ENCODE data around the gene BCL11B.

DNA sequence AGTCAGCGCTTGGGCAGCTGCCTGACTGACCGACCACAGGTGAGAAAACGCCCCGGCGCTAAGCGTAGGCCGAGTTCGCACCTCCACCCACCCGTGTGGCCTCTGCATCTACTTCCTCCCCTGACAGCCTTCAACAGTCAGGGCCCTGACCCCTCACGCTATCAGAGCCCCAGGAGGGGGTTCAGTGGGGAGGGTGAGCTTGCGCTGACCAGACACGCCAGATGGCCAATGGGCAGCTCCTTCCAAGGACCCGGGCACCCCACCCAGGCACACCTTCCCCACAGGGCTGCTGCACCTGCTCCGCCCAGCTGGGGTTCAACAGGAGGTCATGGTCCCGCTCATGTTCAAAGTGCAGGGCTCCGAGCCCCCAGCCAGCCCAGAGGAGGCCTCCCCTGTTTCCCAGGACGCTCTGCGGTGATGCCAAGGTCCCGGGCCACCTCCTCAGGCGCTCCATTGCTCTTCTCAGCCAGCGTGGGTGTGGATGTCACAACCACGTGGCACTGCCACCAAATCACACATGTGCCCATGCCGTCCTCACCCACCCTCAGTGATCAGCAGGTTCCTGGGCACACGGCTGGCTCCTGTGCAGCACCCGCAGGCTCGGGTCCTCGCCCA is 48.7 kb upstream of the BCL11B start:
- TF ChIP-seq, protein P1, sequence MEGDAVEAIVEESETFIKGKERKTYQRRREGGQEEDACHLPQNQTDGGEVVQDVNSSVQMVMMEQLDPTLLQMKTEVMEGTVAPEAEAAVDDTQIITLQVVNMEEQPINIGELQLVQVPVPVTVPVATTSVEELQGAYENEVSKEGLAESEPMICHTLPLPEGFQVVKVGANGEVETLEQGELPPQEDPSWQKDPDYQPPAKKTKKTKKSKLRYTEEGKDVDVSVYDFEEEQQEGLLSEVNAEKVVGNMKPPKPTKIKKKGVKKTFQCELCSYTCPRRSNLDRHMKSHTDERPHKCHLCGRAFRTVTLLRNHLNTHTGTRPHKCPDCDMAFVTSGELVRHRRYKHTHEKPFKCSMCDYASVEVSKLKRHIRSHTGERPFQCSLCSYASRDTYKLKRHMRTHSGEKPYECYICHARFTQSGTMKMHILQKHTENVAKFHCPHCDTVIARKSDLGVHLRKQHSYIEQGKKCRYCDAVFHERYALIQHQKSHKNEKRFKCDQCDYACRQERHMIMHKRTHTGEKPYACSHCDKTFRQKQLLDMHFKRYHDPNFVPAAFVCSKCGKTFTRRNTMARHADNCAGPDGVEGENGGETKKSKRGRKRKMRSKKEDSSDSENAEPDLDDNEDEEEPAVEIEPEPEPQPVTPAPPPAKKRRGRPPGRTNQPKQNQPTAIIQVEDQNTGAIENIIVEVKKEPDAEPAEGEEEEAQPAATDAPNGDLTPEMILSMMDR (IDR thresholded peaks at IDR 0.05; ENCODE audit: poor library complexity), result no peak
- no peak for TF ChIP-seq EZH2 (IDR thresholded peaks at IDR 0.05; ENCODE audit: borderline replicate concordance)
